Hematopoietic multipotent progenitor cell treated with erythropoietin and hydrocortisone succinate and interleukin-3 and kit ligand, for 15 days (in vitro differentiated cells): ENCODE measurements around the gene ASNSD1.
A peak's percentile ranks its signal among the peaks of the same experiment; 100 is the strongest.
"Not testable (repeated sequence)": the region's sequence is repeated elsewhere in the genome, so short reads cannot be mapped to it uniquely, and the experiment has no call there.

Source experiments
- DNase-seq: peaks from one replicate; pipeline ENCODE4 v3.0.0-alpha.2; 2015; ENCODE audit warnings: low spot score

Gene ASNSD1

DNA sequence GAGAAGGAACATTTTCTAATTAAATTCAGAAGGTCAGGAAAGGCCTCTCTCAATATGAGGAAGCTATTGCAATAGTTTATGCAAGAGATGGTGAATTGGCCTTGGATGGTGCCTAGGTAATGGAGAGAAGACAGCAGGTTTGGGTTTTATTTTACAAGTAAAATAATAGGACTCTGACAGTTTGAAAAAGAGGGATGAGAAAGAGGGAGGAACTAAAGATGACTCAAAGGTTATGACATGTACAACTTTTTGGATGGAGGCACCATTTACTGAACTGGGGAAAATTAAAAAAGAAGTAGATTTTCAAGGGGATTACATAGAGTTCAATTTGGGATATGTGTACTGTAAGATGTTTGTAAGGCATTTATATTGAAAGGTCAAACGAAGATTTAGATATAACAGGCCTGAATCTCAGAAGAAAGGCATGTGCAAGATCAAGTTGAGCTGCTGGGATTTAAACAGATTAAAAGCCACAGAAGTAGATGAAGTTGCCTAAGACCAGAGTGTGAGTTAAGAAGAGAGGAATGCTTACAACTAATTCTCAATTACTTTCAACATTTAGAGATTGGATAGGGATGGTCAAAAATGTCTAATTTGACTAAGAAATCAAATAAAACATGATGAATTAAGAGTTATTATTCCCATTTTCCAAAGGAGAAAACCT, 12.3 kb upstream of the ASNSD1 start:
- no peak for DNase-seq

DNA sequence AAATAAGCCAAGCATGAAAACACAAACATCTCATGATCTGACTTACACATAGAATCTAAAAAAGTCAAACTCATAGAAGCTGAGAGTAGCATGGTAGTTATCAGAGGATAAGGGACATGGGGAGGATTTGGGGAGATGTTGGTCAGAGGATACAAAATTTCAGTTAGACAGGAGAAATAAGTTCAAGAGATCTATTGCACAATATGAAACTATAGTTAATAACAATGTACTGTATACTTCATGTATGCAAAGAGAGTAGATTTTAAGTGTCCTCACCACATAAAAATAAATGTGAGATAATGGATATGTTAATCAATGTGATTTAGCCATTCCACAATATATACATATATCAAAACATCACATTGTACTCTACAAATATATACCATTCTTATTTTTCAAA, 10.0 kb upstream of the ASNSD1 start:
- no peak for DNase-seq

DNA sequence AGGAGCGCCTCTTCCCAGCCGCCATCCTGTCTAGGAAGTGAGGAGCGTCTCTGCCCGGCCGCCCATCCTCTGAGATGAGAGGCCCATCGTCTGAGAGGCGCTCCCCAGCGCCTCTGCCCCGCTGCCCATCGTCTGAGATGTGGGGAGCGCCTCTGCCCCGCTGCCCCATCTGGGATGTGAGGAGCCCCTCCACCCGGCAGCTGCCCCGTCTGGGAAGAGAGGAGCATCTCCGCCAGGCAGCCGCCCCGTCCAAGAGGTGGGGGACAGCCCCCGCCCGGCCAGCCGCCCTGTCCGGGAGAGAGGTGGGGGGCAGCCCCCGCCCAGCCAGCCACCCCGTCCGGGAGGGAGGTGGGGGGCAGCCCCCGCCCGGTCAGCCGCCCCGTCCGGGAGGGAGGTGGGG, 7.8 kb upstream of the ASNSD1 start:
- not testable (repeated sequence) for DNase-seq

DNA sequence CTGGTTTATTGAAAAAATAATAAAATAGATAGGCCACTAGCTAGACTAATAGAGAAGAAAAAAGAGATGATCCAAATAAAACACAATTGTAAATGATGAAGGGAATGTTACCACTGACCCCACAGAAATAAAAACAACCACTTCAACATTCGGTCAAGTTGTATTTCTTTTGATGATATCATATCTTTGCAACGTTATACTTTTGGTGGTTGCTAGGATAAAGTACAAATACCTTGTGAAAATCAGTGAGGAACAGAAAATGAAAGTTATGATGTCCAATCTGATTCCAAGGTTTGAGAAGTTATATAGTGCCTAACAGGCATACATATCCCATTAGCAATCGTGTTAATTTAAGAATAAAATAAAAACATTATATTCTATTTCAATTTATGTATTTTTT, 6.6 kb upstream of the ASNSD1 start:
- DNase-seq = no peak

DNA sequence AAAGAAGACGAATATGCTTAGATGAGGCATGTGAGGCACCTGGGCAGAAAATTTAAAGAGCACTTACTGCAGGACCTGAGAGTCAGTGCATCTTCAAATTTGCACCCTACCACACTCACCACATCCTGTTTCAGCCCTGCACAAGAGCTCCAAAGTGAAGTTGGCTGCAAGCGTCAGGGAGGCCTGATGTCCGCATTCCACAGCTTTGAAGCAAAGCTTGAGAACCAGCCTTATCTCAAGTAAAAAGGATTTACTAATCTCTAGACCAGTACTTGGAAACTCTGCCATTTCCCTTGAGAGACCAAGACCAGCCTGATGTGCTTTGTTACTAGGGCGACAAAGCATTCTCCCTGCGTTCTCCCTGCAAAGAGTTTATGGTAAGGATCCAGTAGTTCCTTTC, 3.4 kb upstream of the ASNSD1 start:
- no peak for DNase-seq

DNA sequence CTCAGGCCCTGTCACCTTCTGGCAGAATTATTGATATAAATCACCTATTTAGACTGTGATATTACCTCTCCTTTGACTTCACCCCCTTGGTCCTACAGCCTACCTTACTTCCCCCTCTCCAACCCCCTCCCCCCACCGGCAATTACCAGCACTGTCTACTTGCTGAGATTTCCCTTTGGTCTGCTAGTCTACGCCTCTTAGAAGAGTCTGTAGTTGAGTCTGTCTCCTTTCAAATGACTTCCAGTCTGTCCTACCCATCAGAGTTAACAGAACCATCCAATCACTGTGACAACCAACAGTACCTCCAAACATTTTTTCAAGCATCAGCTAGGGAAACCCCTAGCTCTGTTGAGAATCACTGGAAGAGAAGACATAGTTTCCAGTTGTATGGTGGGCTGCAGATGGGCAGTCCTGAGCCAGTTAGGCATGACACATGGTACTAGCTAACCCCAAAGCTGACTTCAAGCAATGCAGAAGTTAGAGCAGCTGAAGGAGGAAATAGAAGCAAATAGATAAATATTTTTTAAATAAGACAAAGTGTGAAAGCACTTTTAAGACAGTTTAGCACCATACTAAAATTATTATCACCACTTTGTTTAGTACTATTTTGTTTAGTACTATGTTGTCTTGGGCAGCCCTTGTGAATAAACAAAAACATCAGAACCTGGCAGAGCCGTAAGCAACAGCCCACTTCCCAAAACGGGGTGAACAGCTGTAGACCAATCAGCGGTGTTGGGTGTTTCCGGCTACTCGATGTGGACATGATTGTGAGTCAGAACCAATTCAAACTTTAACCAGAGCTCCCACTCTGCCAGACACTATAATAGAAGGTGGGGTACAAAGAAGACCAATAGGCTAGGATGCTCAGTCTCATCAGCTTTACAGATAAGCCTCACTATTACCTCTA, 2.7 kb upstream of the ASNSD1 start:
- no peak for DNase-seq

DNA sequence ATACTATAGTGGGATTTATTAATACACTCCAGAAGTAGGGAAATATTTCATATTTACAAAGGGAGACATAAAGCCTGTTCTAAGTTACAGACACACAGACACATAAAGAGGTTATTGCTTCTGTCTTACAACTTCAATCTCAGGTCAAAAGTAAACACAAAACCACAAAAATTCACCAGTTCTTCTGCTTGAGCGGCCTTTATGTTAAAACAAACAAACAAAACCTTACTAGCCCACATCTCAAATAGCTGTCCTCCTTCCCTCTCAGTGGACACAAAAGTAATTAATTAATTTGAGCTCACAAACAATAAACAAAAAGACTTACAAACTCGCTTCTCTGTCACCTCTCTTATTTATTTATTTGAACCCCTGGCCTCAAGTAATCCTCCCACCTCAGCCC, 1.5 kb upstream of the ASNSD1 start:
- no peak for DNase-seq

DNA sequence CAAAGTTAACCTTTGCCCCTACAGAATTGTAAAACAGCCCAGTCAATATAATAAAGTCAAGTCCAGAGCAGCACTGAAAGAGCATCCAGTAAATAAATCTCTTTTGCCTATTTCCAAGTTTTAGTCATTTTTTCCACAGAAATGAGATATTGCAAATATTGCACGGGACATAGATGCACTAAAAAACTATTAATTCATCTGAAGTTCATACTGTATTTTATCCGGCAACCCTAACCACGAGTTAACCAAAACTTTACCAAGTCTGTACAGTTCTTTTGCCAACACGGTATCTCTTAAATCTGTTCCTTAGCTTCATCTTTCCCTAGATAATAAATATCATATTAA, 484 bp upstream of the ASNSD1 start:
- DNase-seq = no peak

DNA sequence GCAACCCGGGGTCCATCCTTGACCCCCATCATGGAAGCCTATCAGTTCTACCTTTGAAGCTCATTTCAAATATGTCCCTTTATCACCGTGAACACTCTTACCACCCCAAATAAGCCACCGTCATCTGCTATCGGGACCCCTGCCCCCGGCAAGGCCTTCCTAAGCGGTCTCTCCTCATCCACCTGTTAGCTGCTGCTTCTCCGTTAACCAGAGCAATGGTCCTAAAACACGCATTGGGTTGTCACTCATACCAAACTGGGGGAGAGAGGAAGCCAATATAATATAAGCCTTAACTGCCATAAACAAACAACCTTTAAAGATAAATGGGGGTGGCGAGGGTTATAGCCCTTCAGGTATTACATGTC, 680 bp downstream of the ASNSD1 start:
- DNase-seq = peak; percentile 18

DNA sequence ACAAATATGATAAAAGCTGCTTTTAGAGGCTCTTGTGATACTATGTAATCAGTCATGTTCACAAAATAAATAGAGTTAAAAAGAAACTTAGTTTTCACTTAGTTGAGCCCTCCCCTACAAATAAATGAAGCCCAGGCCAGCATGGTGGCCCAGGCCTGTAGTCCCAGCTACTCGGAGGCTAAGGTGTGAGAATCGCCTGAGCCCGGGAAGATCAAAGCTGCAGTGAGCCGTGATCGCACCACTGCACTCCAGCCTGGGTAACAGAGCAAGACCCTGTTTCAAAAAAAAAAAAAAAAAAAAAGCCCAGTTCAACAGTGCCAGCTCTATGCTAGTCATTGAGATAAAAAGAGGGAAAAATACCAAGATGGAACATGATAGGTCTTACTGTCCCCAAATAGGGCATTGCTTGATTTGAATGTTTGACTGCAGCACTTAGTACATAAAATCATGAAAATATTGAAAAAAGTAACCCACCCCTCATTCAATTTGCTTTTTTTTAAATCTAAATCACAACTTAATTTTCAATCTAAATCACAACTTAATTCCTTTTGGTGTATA, 1.5 kb downstream of the ASNSD1 start:
- no peak for DNase-seq

DNA sequence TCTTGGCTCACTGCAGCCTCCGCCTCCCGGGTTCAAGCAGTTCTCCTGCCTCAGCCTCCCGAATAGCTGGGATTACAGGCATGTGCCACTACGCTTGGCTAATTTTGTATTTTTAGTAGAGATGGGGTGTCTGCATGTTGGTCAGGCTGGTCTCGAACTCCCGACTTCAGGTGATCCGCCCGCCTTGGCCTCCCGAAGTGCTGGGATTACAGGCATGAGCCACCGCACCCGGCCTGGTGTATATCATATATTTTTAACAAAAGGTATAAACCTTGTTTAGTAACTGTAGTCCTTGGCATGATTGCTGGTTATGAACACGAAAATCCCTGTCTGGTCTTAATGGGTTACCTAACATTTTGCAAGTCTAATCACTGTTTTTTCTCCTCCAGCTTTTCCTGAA, 2.1 kb downstream of the ASNSD1 start:
- DNase-seq = not testable (repeated sequence)

DNA sequence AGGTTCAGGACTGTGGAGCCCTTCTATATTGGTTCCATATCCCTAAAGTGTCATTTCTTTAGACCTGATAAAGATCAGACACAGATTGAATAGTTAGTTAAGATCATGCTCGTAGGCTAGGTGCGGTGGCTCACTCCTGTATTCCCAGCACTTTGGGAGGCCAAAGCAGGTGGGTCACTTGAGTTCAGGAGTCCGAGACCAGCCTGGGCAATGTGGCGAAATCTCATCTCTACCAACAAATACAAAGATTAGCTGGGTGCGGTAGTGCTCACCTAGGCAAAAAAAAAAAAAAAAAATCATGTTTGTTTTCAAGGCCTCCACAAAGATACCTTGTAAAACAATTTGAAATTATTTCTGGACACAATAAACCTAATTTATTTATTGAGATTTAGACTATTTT, 8.7 kb downstream of the ASNSD1 start:
- no peak for DNase-seq

DNA sequence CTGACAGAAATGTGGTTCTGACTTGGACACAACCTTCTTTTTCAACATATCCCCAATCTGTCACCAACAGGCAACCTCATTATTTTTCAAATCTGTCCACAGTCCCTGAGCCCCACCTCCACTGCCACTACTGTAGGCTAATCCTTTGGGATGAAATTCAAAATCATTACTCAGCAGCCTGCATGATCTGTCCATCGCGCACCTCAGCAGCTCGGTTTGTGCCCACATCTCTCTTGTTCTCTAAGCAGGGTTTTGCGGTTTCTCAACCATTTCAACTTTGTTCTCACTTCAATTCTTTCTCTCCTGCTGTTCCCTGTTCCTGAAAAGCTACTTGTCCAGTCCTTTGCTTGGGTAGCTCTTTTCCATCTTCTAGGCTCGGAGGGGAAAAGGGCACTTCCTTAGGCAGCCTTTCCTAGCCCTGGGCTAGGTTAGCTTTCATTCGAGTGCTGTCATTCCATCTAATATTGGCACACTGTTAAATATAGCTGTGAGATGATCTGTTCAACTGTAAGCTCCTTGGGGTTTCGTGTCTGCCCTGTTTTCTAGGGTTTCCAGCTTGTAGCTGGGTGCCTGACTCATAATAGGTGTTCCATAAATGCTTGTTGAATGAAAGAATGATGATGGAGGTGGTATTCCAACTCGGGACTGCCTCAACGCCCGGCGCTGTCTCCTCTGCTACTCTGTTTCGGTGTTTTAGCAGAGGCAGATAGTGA, 12.6 kb downstream of the ASNSD1 start:
- DNase-seq = no peak

DNA sequence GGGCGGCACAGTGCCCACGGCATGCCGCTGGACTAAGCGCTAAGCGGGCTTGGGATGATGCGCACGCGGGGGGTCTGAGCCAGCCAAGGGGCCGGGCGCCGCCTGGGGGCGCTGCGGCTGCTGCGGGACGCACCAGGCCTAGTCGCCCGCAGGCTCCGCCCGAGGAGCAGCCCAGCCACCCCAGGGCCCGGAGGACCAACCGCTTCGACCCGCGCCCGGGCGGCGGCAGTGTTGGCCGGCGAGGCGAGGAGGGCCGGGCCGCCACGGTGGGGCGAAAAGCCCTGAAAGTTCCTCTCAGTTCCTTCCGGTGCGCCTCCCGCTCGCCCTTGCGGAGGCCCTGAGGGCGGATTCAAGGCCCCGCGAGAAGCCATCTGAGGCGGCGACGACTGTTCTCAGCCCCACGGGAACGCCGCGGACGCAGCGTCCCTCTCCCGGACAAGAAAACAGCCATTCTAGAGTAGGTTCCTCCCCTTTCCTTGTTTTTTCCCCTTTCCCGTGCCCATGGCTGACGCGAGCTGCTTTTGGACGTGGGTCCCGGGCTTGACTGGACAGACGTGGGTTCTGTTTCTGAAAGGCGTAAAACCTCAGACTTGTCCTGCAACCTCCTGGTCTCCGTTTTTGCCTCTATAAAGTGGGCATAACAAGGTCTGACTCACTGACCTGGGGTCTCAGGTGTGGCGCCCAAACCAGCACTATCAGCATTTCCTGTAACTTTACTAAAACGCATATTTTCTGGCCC, 13.3 kb downstream of the ASNSD1 start, which contains the start of gene ANKAR:
TSS of gene ANKAR (plus strand) at position 297 of the 739 bp plus-strand sequence. CDS start 1,821 bp downstream, outside the sequence.
- DNase-seq = peak; percentile 85

DNA sequence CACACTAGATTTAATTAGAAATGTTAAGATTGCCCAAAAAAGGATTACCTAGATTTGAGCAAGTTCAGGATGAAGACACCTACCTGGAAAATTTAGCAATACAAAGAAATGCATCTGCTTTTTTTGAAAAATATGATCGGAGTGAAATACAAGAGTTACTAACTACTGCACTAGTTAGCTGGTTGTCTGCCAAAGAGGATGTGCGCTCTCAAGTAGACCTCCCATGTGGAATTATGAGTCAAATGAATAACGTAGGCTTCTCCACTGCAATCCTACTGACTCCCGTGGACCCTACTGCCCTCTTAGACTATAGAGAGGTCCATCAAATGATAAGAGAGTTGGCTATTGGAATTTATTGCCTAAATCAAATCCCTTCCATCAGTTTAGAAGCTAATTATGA, 15.2 kb downstream of the ASNSD1 start:
- DNase-seq = no peak

DNA sequence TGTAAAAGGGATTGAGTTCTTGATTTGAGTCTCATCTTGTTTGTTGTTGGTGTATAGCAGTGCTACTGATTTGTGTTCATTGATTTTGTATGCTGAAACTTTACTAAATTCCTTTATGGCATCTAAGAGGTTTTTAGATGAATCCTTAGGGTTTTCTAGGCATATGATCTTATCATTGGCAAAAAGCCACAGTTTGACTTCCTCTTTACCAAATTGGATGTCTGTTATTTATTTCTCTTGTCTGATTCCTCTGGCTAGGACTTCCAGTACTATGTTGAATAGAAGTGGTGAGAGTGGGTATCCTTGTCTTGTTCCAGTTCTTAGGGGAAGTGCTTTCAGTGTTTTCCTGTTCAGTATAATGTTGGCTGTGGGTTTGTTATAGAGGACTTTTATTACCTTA, 18.0 kb downstream of the ASNSD1 start:
- no peak for DNase-seq

DNA sequence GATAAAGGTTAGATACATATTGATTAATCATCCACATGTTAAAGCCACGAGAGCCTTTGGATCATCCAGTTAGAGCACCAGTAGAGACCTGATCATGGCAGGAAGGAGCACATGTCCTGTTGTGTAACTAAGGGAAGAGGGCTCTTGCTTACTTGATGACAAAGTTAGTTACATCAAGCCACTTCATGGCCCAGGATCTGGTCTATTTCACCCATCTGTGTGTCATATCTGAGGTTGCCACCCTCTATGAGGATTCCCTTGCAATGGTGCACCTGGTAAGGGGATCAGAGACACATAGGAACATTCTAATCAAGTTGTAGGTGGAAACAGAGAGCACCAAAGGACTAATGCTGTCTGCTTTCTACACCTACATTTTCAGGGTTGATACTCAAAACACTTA, 19.9 kb downstream of the ASNSD1 start:
- DNase-seq = no peak

DNA sequence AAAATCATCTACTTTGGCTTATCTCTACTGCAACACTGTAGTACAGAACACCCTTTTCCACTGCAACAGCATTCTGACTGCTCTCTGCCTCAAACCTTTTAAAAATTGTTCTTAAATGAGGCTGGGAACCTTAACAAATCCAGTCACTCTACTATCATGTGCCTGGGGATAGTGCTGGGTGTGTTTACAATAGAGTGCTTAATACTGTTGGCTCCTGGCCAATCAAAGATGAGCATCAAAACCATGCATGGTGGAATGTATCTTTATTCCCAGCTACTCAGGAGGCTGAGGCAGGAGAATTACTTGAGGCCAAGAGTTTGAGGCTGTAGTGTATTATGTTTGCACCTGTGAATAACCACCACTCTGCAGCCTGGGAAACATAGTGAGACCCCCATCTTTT, 20.6 kb downstream of the ASNSD1 start:
- no peak for DNase-seq

DNA sequence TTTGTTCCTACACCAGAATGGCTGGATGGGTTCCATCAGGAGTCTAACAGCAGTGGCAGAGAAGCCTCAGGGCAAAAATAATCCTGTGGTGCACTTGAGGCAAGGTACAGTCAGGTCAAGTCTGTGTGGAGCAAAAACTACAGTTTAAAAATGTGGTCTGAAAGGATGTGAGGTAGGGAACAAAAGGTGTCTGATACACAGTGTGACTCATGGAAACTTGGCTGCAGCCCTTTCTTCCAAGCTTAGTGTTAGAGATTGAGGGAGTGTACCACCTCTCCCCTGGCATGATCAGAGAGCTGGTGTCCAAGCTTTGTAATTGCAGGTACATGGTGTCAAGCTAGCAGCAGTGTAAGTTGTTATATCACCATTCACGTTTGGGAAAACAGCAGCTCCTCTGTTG, 22.1 kb downstream of the ASNSD1 start:
- no peak for DNase-seq

DNA sequence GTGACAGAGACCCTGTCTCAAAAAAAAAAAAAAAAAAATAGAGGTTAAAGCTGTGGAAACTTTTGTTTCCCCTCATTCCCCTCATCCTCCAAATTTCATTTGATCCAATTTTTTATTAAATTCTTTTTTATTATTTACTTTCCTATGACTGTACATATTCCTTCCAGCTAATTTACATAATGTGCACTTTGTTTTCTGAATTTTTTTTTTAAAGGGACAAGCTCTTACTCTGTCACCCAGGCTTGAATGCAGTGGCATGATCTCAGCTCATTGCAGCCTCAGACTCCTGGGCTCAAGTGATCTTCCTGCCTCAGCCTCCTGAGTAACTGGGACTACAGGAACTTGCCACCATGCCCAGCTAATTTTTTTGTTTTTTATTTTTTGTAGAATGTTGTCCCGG, 23.6 kb downstream of the ASNSD1 start:
- DNase-seq = no peak

DNA sequence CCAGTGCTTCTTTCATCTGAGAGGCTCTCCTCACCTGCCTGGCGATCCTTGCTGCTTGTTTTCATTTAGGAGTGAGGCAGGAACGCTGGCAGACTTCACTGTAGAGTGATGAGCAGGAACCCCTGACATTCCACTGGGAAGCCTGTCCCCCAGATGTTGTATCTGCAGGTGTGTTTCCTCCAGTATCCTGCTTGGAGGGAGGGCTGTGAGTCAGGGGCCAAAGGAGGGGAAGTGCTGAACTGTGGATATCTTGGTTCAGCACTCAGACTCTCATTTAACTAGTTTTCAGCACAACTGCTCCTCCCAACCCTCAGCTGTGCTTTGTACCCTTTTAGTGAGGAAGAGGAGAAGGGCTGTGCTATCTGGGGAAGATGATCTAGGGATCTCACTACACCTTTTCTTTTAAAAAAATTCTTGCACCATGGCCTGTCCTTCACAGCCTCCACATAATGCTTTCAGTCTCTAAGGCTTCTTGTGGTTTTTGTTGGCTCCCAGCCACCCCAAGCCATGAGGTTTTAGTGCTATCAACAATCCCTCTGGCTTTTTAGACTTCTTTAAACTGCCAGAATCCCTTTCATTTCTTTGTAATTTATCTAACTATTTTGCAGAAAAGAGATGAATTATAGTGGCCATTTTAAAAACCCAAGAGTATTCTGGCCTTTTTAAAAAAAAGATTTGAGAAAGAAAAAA, 24.4 kb downstream of the ASNSD1 start:
- DNase-seq = no peak
